Loucy (cell line): ENCODE results near the gene BTAF1.

Experiments
- CTCF ChIP-seq: fragments of 200-600 bp; sonication (generic); conservative IDR thresholded peaks from 2 replicates; pipeline ENCODE4 v1.5.1; 2014; ENCODE audit warnings: mild to moderate bottlenecking, antibody characterized with exemption, low read length
- EZH2phosphoT487 ChIP-seq: fragments of 200-600 bp; IDR thresholded peaks from 2 replicates; pipeline ENCODE4 v1.6.1; 2018; ENCODE audit warnings: antibody characterized with exemption, mild to moderate bottlenecking, moderate library complexity, borderline replicate concordance

GRCh38 chr10:92076722-92077121 lies 153.2 kb downstream of the BTAF1 start:
- TF ChIP-seq CTCF (no peak), EZH2phosphoT487 (no peak)
